K562 (cell line): ENCODE data around the gene FOXP3. TPM values are rescaled to one million over a fixed set of nuclear protein-coding genes. Genes with fewer than 3 reads are reported as not detected.

Experiments
- ATAC-seq: fragments of 200-7000 bp; cut with Tn5 transposase; 3 replicates; pipeline ENCODE4 v1.9.1; 2020; ENCODE audit warnings: moderate library complexity
- BruUV-seq: library from RNA; stranded (reverse); fragments of 400-500 nt; replicated peaks from 2 replicates; lab custom pipeline; 2021; lab: Mats Ljungman, UMichigan
- CTCF ChIA-PET: fragments of 300-600 bp; formaldehyde crosslinking; extraction: SDS; loops from one replicate; lab custom pipeline; 2021; ENCODE audit warnings: low intra/inter-chr PET ratio; lab: Yijun Ruan, JAX
- POLR2A ChIA-PET: fragments of 300-600, 350-650 bp; sonication (Branson Sonifier 250); formaldehyde crosslinking; extraction: SDS; loops from one replicate; lab custom pipeline; 2021; ENCODE audit warnings: antibody characterized with exemption, inconsistent platforms; lab: Yijun Ruan, JAX
- DNase-seq, 4 experiments: peaks; one replicate each; pipeline versions ENCODE4 v3.0.0 to v3.0.0-alpha.2; 2011 to 2018; ENCODE audit warnings: low spot score in 3 of 4, mixed read lengths in 3 of 4; ENCODE audit errors: extremely low read depth in 1 of 4
- FAIRE-seq: peaks from 2 replicates; lab custom pipeline; 2011; peaks lifted over from hg19 to GRCh38; lab: Jason Lieb, UNC
- H2AFZ ChIP-seq: 2 replicates; pipeline ENCODE4 v1.6.0; 2011; ENCODE audit warnings: low read depth, low read length, control low read depth, inconsistent platforms
- H3K27ac ChIP-seq: fragments of 200-600 bp; 3 replicates; pipeline ENCODE4 v1.8.0; 2011; ENCODE audit warnings: low read depth, mild to moderate bottlenecking, control low read depth, inconsistent platforms, low read length, moderate library complexity, mixed read lengths; ENCODE audit errors: extremely low read depth
- H3K27me3 ChIP-seq, 2 experiments: fragments of 300-600 bp in 1 of 2; 2 replicates in 1 of 2; 3 replicates in 1 of 2; pipeline versions ENCODE4 v1.6.0 to v1.8.0; 2011; ENCODE audit warnings: inconsistent platforms in 2 of 2, low read length in 2 of 2, mild to moderate bottlenecking in 1 of 2, mixed read lengths in 1 of 2, moderate library complexity in 1 of 2; ENCODE audit not compliant: control insufficient read depth in 2 of 2, insufficient read depth in 2 of 2
- H3K36me3 ChIP-seq: fragments of 300-600 bp; 3 replicates; pipeline ENCODE4 v1.8.0; 2011; ENCODE audit warnings: mild to moderate bottlenecking, low read length, inconsistent platforms; ENCODE audit not compliant: control insufficient read depth, insufficient read depth
- H3K4me1 ChIP-seq, 2 experiments: fragments of 200-600 bp in 1 of 2; replicated peaks in 1 of 2; 2 replicates in 1 of 2; 3 replicates in 1 of 2; pipeline versions ENCODE4 v1.5.1 to v1.8.0; 2011; ENCODE audit warnings: inconsistent platforms in 2 of 2, low read length in 2 of 2, mild to moderate bottlenecking in 1 of 2, mixed read lengths in 1 of 2, moderate library complexity in 1 of 2; ENCODE audit not compliant: control insufficient read depth in 2 of 2, insufficient read depth in 2 of 2
- H3K4me2 ChIP-seq: 2 replicates; pipeline ENCODE4 v1.6.1; 2011; ENCODE audit warnings: low read length, control low read depth, inconsistent platforms, mixed read lengths; ENCODE audit not compliant: insufficient read depth
- H3K4me3 ChIP-seq: fragments of 200-600 bp; sonication (generic), shearing (Covaris generic); 2 replicates; pipeline ENCODE4 v1.5.1; 2016; ENCODE audit warnings: control low read depth, inconsistent platforms
- H3K79me2 ChIP-seq: fragments of 200-600 bp; 3 replicates; pipeline ENCODE4 v1.8.0; 2011; ENCODE audit warnings: low read length, inconsistent platforms; ENCODE audit not compliant: control insufficient read depth, insufficient read depth
- H3K9ac ChIP-seq, 2 experiments: 2 replicates each; pipeline versions ENCODE4 v1.6.0 to v1.6.1; 2011; ENCODE audit warnings: low read depth in 2 of 2, low read length in 2 of 2, control low read depth in 1 of 2, inconsistent platforms in 1 of 2, mild to moderate bottlenecking in 1 of 2, mixed read lengths in 1 of 2; ENCODE audit not compliant: insufficient read depth in 1 of 2
- H3K9me1 ChIP-seq: one replicate; pipeline ENCODE4 v1.6.0; 2011; ENCODE audit warnings: inconsistent platforms, mild to moderate bottlenecking, low read length, moderate library complexity; ENCODE audit not compliant: control insufficient read depth, insufficient read depth
- H3K9me3 ChIP-seq: replicated peaks from 2 replicates; pipeline ENCODE4 v1.5.1; 2011; ENCODE audit warnings: low read depth, low read length, inconsistent platforms; ENCODE audit not compliant: control insufficient read depth, insufficient read depth
- H4K20me1 ChIP-seq: replicated peaks from 2 replicates; pipeline ENCODE4 v1.6.1; 2011; ENCODE audit warnings: low read length, inconsistent platforms, mixed read lengths; ENCODE audit not compliant: control insufficient read depth, insufficient read depth
- ARID1B ChIP-seq: fragments of 450-650 bp; IDR thresholded peaks from 2 replicates; pipeline ENCODE4 v1.6.1; 2016; ENCODE audit warnings: antibody characterized with exemption, mild to moderate bottlenecking, inconsistent platforms
- BRD4 ChIP-seq: fragments of 200-600 bp; sonication (generic); IDR thresholded peaks from 2 replicates; pipeline ENCODE4 v1.6.1; 2017; ENCODE audit warnings: inconsistent platforms
- BRF2 ChIP-seq: IDR thresholded peaks from 3 replicates; pipeline ENCODE4 v1.6.1; 2011; ENCODE audit warnings: borderline replicate concordance, mild to moderate bottlenecking; ENCODE audit not compliant: insufficient read length, insufficient read depth
- C11orf30 ChIP-seq: fragments of 450-650 bp; IDR thresholded peaks from 2 replicates; pipeline ENCODE4 v1.6.1; 2016; ENCODE audit warnings: low read depth, mild to moderate bottlenecking
- CBX5 ChIP-seq: IDR thresholded peaks from 2 replicates; pipeline ENCODE4 v1.6.1; 2014; ENCODE audit warnings: low read depth, borderline replicate concordance
- DMBX1 ChIP-seq: fragments of 250-450 bp; sonication (Bioruptor Pico); IDR thresholded peaks from 2 replicates; pipeline ENCODE4 v1.8.0; 2022; ENCODE audit warnings: inconsistent platforms, mild to moderate bottlenecking, moderate library complexity, borderline replicate concordance
- FOSL1 ChIP-seq: fragments of 200-800 bp; sonication (Bioruptor generic); conservative IDR thresholded peaks from 2 replicates; pipeline ENCODE4 v1.6.1; 2016; ENCODE audit warnings: missing genetic modification characterization, missing compliant biosample characterization
- FUS ChIP-seq: fragments of 200-400 bp; formaldehyde crosslinking; optimal IDR thresholded peaks from 2 replicates; pipeline ENCODE3; 2017; ENCODE audit warnings: low read depth, low read length
- GABPB1 ChIP-seq: sonication (generic); formaldehyde crosslinking; IDR thresholded peaks from 2 replicates; pipeline ENCODE4 v1.8.0; 2022; ENCODE audit warnings: mild to moderate bottlenecking, missing genetic modification reagents
- HMBOX1 ChIP-seq: sonication (generic); IDR thresholded peaks from 2 replicates; pipeline ENCODE4 v1.6.1; 2016
- KAT7 ChIP-seq: sonication (generic); formaldehyde crosslinking; IDR thresholded peaks from 2 replicates; pipeline ENCODE4 v1.8.0; 2022; ENCODE audit warnings: missing genetic modification reagents, mild to moderate bottlenecking, borderline replicate concordance
- KDM5B ChIP-seq: fragments of 200-600 bp; sonication (generic); IDR thresholded peaks from 2 replicates; pipeline ENCODE4 v1.6.1; 2012; ENCODE audit warnings: low read depth, mild to moderate bottlenecking, moderate library complexity, low read length, control low read depth, inconsistent platforms; ENCODE audit not compliant: insufficient replicate concordance
- LCOR ChIP-seq: sonication (generic); formaldehyde crosslinking; IDR thresholded peaks from 2 replicates; pipeline ENCODE4 v1.8.0; 2022; ENCODE audit warnings: mild to moderate bottlenecking, missing genetic modification reagents
- MLX ChIP-seq, 2 experiments: fragments of 450-650 bp in 1 of 2; sonication (generic) in 1 of 2; formaldehyde crosslinking; conservative IDR thresholded peaks; 2 replicates each; pipeline versions ENCODE4 v1.4.0 to v1.8.1; 2020 to 2022; ENCODE audit warnings: mild to moderate bottlenecking in 1 of 2, missing genetic modification reagents in 1 of 2
- PRMT5 ChIP-seq: sonication (generic); formaldehyde crosslinking; IDR thresholded peaks from 2 replicates; pipeline ENCODE4 v1.5.0; 2020; ENCODE audit warnings: missing genetic modification reagents
- PRPF4 ChIP-seq: fragments of 200-400 bp; formaldehyde crosslinking; IDR thresholded peaks from one replicate; pipeline ENCODE4 v1.6.1; 2017; ENCODE audit warnings: low read length, low read depth, mild to moderate bottlenecking; ENCODE audit not compliant: insufficient read depth, poor library complexity, severe bottlenecking
- RAD51 ChIP-seq: fragments of 450-650 bp; IDR thresholded peaks from 2 replicates; pipeline ENCODE4 v1.7.1; 2016; ENCODE audit warnings: low read depth, mild to moderate bottlenecking, borderline replicate concordance
- RBBP5 ChIP-seq: fragments of 200-600 bp; sonication (generic); IDR thresholded peaks from 2 replicates; pipeline ENCODE4 v1.6.1; 2012; ENCODE audit warnings: borderline replicate concordance, mild to moderate bottlenecking, low read length, control low read depth, inconsistent platforms; ENCODE audit not compliant: insufficient read depth, poor library complexity, severe bottlenecking
- RFX7 ChIP-seq: fragments of 250-450 bp; sonication (Bioruptor Pico); IDR thresholded peaks from 2 replicates; pipeline ENCODE4 v1.5.1; 2021; ENCODE audit warnings: mild to moderate bottlenecking
- ZKSCAN3 ChIP-seq: fragments of 250-450 bp; sonication (Bioruptor Pico); IDR thresholded peaks from 2 replicates; pipeline ENCODE4 v1.4.0; 2020
- WGBS: fragments of 100-300 bp; shearing (Covaris generic); methylation state at CpG from one replicate; pipeline ENCODE4 v1.1.6; 2016; ENCODE audit warnings: low coverage, mixed read lengths; ENCODE audit not compliant: insufficient coverage; ENCODE audit errors: missing lambda C conversion rate; 5-methylcytosine and 5-hydroxymethylcytosine counted together
- in situ Hi-C: fragments of 300-500 bp; cut with MboI; formaldehyde crosslinking; loops from 4 replicates; pipeline ENCODE4 v1.15.0; 2018; ENCODE audit warnings: inconsistent platforms, mixed read lengths
- intact Hi-C: fragments of 100-400 bp; cut with micrococcal nuclease; formaldehyde crosslinking; loops from 2 replicates; pipeline ENCODE4 v1.14.2; 2022
- polyA plus RNA-seq, 8 experiments: library from polyadenylated mRNA; depleted of rRNA in 4 of 8; stranded (reverse) in 5 of 8; unstranded in 3 of 8; fragments of >200 nt; fragmentation: Nextera tagmentation in 2 of 8; fragmentation: Illumina TruSeq in 1 of 8; extraction: Ambion mirVana in 2 of 8; extraction: Trizol in 1 of 8; gene quantifications; 2 replicates each; pipeline versions ENCODE4 v1.2.1 to v1.2.3, GENCODE V29; 2011 to 2014; ENCODE audit warnings: inconsistent platforms in 1 of 8, missing spikeins in 1 of 8
- total RNA-seq, 7 experiments: library from RNA; depleted of rRNA in 6 of 7; stranded (reverse); fragments of >200 nt in 6 of 7; fragmentation: Illumina TruSeq in 2 of 7; extraction: Trizol in 2 of 7; gene quantifications; 2 replicates each; pipeline versions ENCODE4 v1.2.1 to v1.2.3, GENCODE V29; 2011 to 2021; ENCODE audit warnings: low replicate concordance in 1 of 7

Gene FOXP3
- total and polyA plus RNA-seq, 9 of the 15 experiments (the other 6 are each of a cell fraction or from before 2014, with no cell fraction given) = 0.04 to 0.24 (median 0.07) TPM; not detected in 4

- WGBS = 6% methylated on average over 11 of the region's 11 CpGs
- H3K4me2 ChIP-seq = peak overlapping the region; percentile 31; the same call in 1 of the 2 replicates
- ATAC-seq = peak; percentile 98
- H4K20me1 ChIP-seq = no peaks in the 10 kb centered on the region
- H3K9me3 ChIP-seq = no peaks in the 10 kb centered on the region
- H3K36me3 ChIP-seq = no peaks in the 10 kb centered on the region
- in situ Hi-C loops = loop anchor here (10.0 kb wide), 1 partner anchor 243 kb away; the partner anchor contains the start of gene GAGE12C
- BruUV-seq = no TSS peak
- DNase-seq = peak; percentile 58 to 86 (median 64)
- H3K27ac ChIP-seq = no peak overlapping the region
- FAIRE-seq = peak; percentile 97
- intact Hi-C loops = loop anchor here (2.0 to 5.0 kb wide), 3 partner anchors 345 to 546 kb away; no protein-coding TSS in a partner anchor
- H2AFZ ChIP-seq = peak overlapping the region; percentile 75
- H3K9me1 ChIP-seq = no peaks in the 10 kb centered on the region
- H3K4me1 ChIP-seq = peaks cover 4 to 13% of the 10 kb centered on the region in 2 experiments; a peak in 4 of 5 replicates
- CTCF ChIA-PET = interaction anchor here (0.5 to 1.6 kb wide), 2 partner anchors 463 to 777 kb away, joined by 3 read pairs; no protein-coding TSS in a partner anchor
- POLR2A ChIA-PET = interaction anchor here (0.6 kb wide), 1 partner anchor 18 kb away, joined by 4 read pairs; no protein-coding TSS in a partner anchor
- H3K79me2 ChIP-seq = no peaks in the 10 kb centered on the region
- H3K4me3 ChIP-seq = no peak overlapping the region
- no peaks in the 10 kb centered on the region for H3K27me3 ChIP-seq
- H3K9ac ChIP-seq = no peak overlapping the region; a peak in 1 of 4 replicates
- no peak for TF ChIP-seq RBBP5
- no peak; the same call in 1 of the 2 replicates for TF ChIP-seq HMBOX1
- TF ChIP-seq CBX5 = no peak
- TF ChIP-seq KDM5B = no peak
- no peak for TF ChIP-seq DMBX1 (CRISPR knock-in tag)
- no peak for TF ChIP-seq RFX7 (CRISPR knock-in tag)
- no peak for TF ChIP-seq KAT7 (CRISPR knock-in tag)
- no peak for TF ChIP-seq MLX (CRISPR knock-in tag; conservative IDR thresholded peaks at IDR 0.05)
- TF ChIP-seq ZKSCAN3 (CRISPR knock-in tag) = no peak
- 0 out of 2 replicates have a peak, but pooled peaks have one; percentile 35 for TF ChIP-seq LCOR (CRISPR knock-in tag)
- TF ChIP-seq RAD51 = no peak
- no peak for TF ChIP-seq PRMT5 (CRISPR knock-in tag)
- TF ChIP-seq GABPB1 = no peak
- TF ChIP-seq BRF2 = no peak
- TF ChIP-seq FUS = no peak
- TF ChIP-seq C11orf30 = no peak
- no peak for TF ChIP-seq PRPF4
- TF ChIP-seq ARID1B = no peak
- no peak for TF ChIP-seq BRD4
- no peak for TF ChIP-seq FOSL1 (tag)
Measured at GRCh38 chrX:49291615-49292337, 27.3 kb upstream of the FOXP3 start.
